Smooth muscle cell (in vitro differentiated cells): ENCODE measurements around the gene SNRK. TPM values are rescaled to one million over a fixed set of nuclear protein-coding genes. Genes with fewer than 3 reads are reported as not detected.

Source experiments
- DNase-seq: peaks from one replicate; lab custom pipeline; 2025; ENCODE audit not compliant: unreplicated experiment; lab: John Stamatoyannopoulos, UW
- H2AFZ ChIP-seq: fragments of 200-600 bp; sonication (generic); 2 replicates; pipeline ENCODE4 v1.6.0; 2016; ENCODE audit warnings: antibody characterized with exemption, low read depth, mild to moderate bottlenecking
- H3F3A ChIP-seq: fragments of 200-600 bp; sonication (generic); 2 replicates; pipeline ENCODE4 v1.6.0; 2017; ENCODE audit warnings: antibody characterized with exemption, low read depth
- H3K27ac ChIP-seq: fragments of 200-600 bp; sonication (generic); 2 replicates; pipeline ENCODE4 v1.5.1; 2016; ENCODE audit warnings: low read depth, mild to moderate bottlenecking
- H3K27me3 ChIP-seq: fragments of 200-600 bp; sonication (generic); 2 replicates; pipeline ENCODE4 v1.6.1; 2016; ENCODE audit warnings: low read depth, mild to moderate bottlenecking
- H3K36me3 ChIP-seq: fragments of 200-600 bp; sonication (generic); 2 replicates; pipeline ENCODE4 v1.5.1; 2016; ENCODE audit warnings: low read depth
- H3K4me1 ChIP-seq: fragments of 200-600 bp; sonication (generic); 2 replicates; pipeline ENCODE4 v1.5.1; 2016; ENCODE audit warnings: low read depth
- H3K4me2 ChIP-seq: fragments of 200-600 bp; sonication (generic); 2 replicates; pipeline ENCODE4 v1.6.0; 2016; ENCODE audit warnings: mild to moderate bottlenecking
- H3K4me3 ChIP-seq: fragments of 200-600 bp; sonication (generic); 2 replicates; pipeline ENCODE4 v1.5.1; 2016; ENCODE audit warnings: mild to moderate bottlenecking
- H3K79me2 ChIP-seq: fragments of 200-600 bp; sonication (generic); 2 replicates; pipeline ENCODE4 v1.6.0; 2016; ENCODE audit warnings: low read depth, mild to moderate bottlenecking
- H3K9ac ChIP-seq: fragments of 200-600 bp; sonication (generic); 2 replicates; pipeline ENCODE4 v1.6.0; 2016; ENCODE audit warnings: low read depth
- H3K9me3 ChIP-seq: fragments of 200-600 bp; sonication (generic); replicated peaks from 2 replicates; pipeline ENCODE4 v1.5.1; 2016; ENCODE audit warnings: low read depth
- H4K20me1 ChIP-seq: fragments of 200-600 bp; sonication (generic); 2 replicates; pipeline ENCODE4 v1.6.0; 2016; ENCODE audit warnings: low read depth
- WGBS: methylation state at CpG from one replicate; pipeline ENCODE4 v1.1.7; 2016; ENCODE audit warnings: low lambda C conversion rate; 5-methylcytosine and 5-hydroxymethylcytosine counted together
- polyA plus RNA-seq: library from polyadenylated mRNA; unstranded; fragments of >200 nt; fragmentation: Nextera tagmentation; extraction: Ambion mirVana; gene quantifications from 2 replicates; pipeline ENCODE4 v1.2.1, GENCODE V29; 2016
- total RNA-seq: library from RNA; depleted of rRNA; stranded (reverse); fragments of >200 nt; gene quantifications from 2 replicates; pipeline ENCODE4 v1.2.3, GENCODE V29; 2014
- TF ChIP-seq, protein P1 (sequence below): fragments of 200-600 bp; sonication (generic); IDR thresholded peaks from 2 replicates; pipeline ENCODE4 v1.5.1; 2017; ENCODE audit warnings: borderline replicate concordance, mild to moderate bottlenecking, antibody characterized with exemption; ENCODE audit not compliant: insufficient read depth, poor library complexity, severe bottlenecking

SNRK gene
- total and polyA plus RNA-seq, 2 experiments from 2014 or later: 6.3 to 14.2 TPM

GRCh38 chr3:43347774-43348173, 61.4 kb downstream of the SNRK start:
- 97% methylated on average over 19 of the region's 20 CpGs for WGBS
- DNase-seq: no peak

GRCh38 chr3:43348350-43348749, 62.0 kb downstream of the SNRK start:
- Histone ChIP-seq H3K79me2 (no peaks in the 10 kb centered on the region), H3F3A (no peaks in the 10 kb centered on the region), H3K9ac (no peak overlapping the region), H4K20me1 (no peaks in the 10 kb centered on the region), H3K36me3 (peaks cover 12% of the 10 kb centered on the region), H3K27me3 (no peaks in the 10 kb centered on the region), H3K27ac (no peak overlapping the region), H3K4me3 (no peak overlapping the region), H3K4me1 (no peaks in the 10 kb centered on the region), H2AFZ (no peak overlapping the region), H3K9me3 (peaks cover 3% of the 10 kb centered on the region), H3K4me2 (no peak overlapping the region)
- no peak for DNase-seq
- 96% methylated on average over 11 of the region's 11 CpGs for WGBS
- TF ChIP-seq, protein P1, sequence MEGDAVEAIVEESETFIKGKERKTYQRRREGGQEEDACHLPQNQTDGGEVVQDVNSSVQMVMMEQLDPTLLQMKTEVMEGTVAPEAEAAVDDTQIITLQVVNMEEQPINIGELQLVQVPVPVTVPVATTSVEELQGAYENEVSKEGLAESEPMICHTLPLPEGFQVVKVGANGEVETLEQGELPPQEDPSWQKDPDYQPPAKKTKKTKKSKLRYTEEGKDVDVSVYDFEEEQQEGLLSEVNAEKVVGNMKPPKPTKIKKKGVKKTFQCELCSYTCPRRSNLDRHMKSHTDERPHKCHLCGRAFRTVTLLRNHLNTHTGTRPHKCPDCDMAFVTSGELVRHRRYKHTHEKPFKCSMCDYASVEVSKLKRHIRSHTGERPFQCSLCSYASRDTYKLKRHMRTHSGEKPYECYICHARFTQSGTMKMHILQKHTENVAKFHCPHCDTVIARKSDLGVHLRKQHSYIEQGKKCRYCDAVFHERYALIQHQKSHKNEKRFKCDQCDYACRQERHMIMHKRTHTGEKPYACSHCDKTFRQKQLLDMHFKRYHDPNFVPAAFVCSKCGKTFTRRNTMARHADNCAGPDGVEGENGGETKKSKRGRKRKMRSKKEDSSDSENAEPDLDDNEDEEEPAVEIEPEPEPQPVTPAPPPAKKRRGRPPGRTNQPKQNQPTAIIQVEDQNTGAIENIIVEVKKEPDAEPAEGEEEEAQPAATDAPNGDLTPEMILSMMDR: no peak

More at GRCh38 chr3:43347774-43348173, 61.4 kb downstream of the SNRK start:
- H3F3A ChIP-seq: no peaks in the 10 kb centered on the region
- H4K20me1 ChIP-seq: no peaks in the 10 kb centered on the region
- TF ChIP-seq, protein P1: no peak
- H3K4me3 ChIP-seq: no peak overlapping the region
- H3K27ac ChIP-seq: no peak overlapping the region
- no peaks in the 10 kb centered on the region for H3K4me1 ChIP-seq
- H3K27me3 ChIP-seq: no peaks in the 10 kb centered on the region
- H3K9me3 ChIP-seq: peaks cover 3% of the 10 kb centered on the region
- H3K9ac ChIP-seq: no peak overlapping the region
- H2AFZ ChIP-seq: no peak overlapping the region
- no peak overlapping the region for H3K4me2 ChIP-seq
- H3K36me3 ChIP-seq: peaks cover 17% of the 10 kb centered on the region
- H3K79me2 ChIP-seq: no peaks in the 10 kb centered on the region

GRCh38 chr3:43348852-43349574, 62.7 kb downstream of the SNRK start:
- 98% methylated on average over 4 of the region's 4 CpGs for WGBS

More at GRCh38 chr3:43348852-43349574, 62.7 kb downstream of the SNRK start:
- TF ChIP-seq, protein P1: no peak
- H3F3A ChIP-seq: no peaks in the 10 kb centered on the region
- H3K9ac ChIP-seq: no peak overlapping the region
- no peak overlapping the region for H2AFZ ChIP-seq
- no peaks in the 10 kb centered on the region for H3K4me1 ChIP-seq
- peaks cover 3% of the 10 kb centered on the region for H3K9me3 ChIP-seq
- no peak overlapping the region for H3K4me2 ChIP-seq
- DNase-seq: no peak
- no peaks in the 10 kb centered on the region for H3K79me2 ChIP-seq
- no peaks in the 10 kb centered on the region for H3K27me3 ChIP-seq
- no peaks in the 10 kb centered on the region for H4K20me1 ChIP-seq
- H3K4me3 ChIP-seq: no peak overlapping the region
- peaks cover 7% of the 10 kb centered on the region for H3K36me3 ChIP-seq
- H3K27ac ChIP-seq: no peak overlapping the region
